Muscle of leg (tissue), 11 donors: Measurements from ENCODE around the gene VAT1L. TPM values are rescaled to one million over a fixed set of nuclear protein-coding genes. Genes with fewer than 3 reads are reported as not detected.
A peak's percentile ranks its signal among the peaks of the same experiment; 100 is the strongest.

Source experiments
- DNase-seq: peaks from one replicate; pipeline ENCODE4 v3.0.0; 2013
- H3K27ac ChIP-seq: one replicate; pipeline ENCODE4 v1.5.1; 2013; ENCODE audit warnings: mild to moderate bottlenecking, low read length, control low read depth
- H3K27me3 ChIP-seq: one replicate; pipeline ENCODE4 v1.6.1; 2013; ENCODE audit warnings: low read length; ENCODE audit not compliant: control insufficient read depth, insufficient read depth
- H3K36me3 ChIP-seq: one replicate; pipeline ENCODE4 v1.6.1; 2013; ENCODE audit warnings: low read length; ENCODE audit not compliant: control insufficient read depth, insufficient read depth
- H3K4me1 ChIP-seq: one replicate; pipeline ENCODE4 v1.6.1; 2013; ENCODE audit warnings: low read length; ENCODE audit not compliant: control insufficient read depth, insufficient read depth
- H3K4me3 ChIP-seq: one replicate; pipeline ENCODE4 v1.5.1; 2013; ENCODE audit warnings: low read length, control low read depth
- H3K9me3 ChIP-seq: replicated peaks from 2 replicates; pipeline ENCODE4 v1.6.1; 2013; ENCODE audit warnings: low read depth, low read length; ENCODE audit not compliant: control insufficient read depth
- WGBS: methylation state at CpG from one replicate; pipeline ENCODE4 v1.1.5; 2013; ENCODE audit warnings: missing lambda C conversion rate; ENCODE audit not compliant: insufficient coverage; 5-methylcytosine and 5-hydroxymethylcytosine counted together
- polyA plus RNA-seq, 8 donors: library from polyadenylated mRNA; unstranded; fragments of 120-200 nt; gene quantifications; one replicate each; pipeline versions ENCODE4 v1.2.1 to v1.2.3, GENCODE V29; 2013; ENCODE audit warnings: inconsistent platforms in 1 of 8, low replicate concordance in 1 of 8; ENCODE audit not compliant: insufficient read length in 8 of 8, insufficient read depth in 1 of 8
- total RNA-seq: library from RNA; stranded (reverse); fragments of 120-200 nt; gene quantifications from one replicate; pipeline ENCODE4 v1.2.4, GENCODE V29; 2013

The VAT1L gene
- total and polyA plus RNA-seq, 9 donors: 1.1 to 8.1 (median 2.7) TPM

DNA sequence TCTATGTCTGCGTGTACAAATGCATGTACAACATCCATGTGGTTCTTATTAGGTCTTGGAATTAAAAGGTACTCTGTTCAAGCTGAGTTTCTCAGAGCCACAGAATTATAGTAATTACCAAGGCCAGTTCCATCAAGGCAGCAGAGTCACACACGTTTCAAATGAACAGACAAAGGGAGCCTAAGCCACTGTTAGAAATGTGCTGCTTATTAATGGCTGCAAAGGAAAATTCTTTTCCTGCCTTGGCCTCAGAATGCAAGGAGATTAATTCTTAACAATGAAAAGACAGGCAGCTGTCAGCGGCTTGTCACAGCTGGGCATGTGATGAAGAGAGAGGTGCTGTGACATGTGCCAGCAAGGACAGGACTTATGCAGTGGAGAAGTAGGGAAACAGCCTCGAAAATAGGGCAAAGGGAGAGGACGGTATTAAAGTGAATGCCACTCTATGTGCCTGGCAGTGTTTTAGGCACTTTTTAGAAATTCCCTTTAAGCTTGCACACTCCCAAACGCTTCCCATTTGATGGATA lies 133.9 kb downstream of the VAT1L start:
- Histone ChIP-seq H3K27me3 (no peaks in the 10 kb centered on the region), H3K27ac (no peak overlapping the region), H3K36me3 (no peaks in the 10 kb centered on the region), H3K4me3 (no peak overlapping the region), H3K9me3 (no peaks in the 10 kb centered on the region), H3K4me1 (no peaks in the 10 kb centered on the region)
- 56% methylated on average over 4 of the region's 6 CpGs for WGBS
- no peak for DNase-seq

DNA sequence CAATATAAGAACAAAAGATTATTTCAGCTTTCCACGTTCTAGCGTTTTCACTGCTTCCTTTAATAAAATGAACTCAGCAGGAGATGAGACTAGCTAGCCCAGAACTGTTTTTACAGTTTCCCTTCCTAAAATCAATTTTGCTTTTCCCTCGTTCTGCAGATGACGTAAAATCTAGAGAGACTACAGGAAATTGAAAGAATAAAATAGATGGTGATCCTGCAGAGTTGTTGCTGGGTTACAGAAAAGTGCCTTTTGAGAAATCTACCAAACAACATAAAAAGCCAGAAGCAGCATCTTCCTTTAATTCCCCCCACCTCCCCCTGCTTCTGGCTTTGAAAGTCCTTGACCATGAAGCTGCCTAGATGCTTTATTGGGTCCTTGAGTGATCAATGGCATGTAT lies 137.2 kb downstream of the VAT1L start:
- no peak overlapping the region for H3K27ac ChIP-seq
- no peak for DNase-seq
- no peak overlapping the region for H3K4me3 ChIP-seq
- WGBS: 71% methylated on average over 2 of the region's 4 CpGs
- no peaks in the 10 kb centered on the region for H3K36me3 ChIP-seq
- no peaks in the 10 kb centered on the region for H3K27me3 ChIP-seq
- H3K4me1 ChIP-seq: no peaks in the 10 kb centered on the region
- no peaks in the 10 kb centered on the region for H3K9me3 ChIP-seq

DNA sequence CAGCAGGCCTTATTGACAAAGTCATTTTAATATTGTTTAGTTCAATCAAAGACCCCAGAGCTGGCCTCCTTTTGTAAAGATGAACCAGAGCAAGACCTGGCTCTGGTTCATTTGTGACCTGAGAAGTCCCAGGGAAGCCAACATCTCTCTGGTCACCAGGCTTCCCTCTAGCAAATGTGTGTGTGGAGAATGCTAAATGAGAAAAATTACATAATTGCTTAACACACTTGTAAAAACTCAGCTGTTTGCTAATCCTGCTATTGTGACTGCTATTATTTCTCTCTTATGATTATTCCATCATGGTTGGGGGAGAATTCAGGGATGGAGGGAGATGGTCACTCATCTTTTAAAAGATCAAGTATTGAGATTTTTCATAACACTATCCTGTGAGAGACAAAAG lies 139.7 kb downstream of the VAT1L start:
- Histone ChIP-seq H3K9me3 (no peaks in the 10 kb centered on the region), H3K27me3 (no peaks in the 10 kb centered on the region), H3K27ac (no peak overlapping the region), H3K4me1 (no peaks in the 10 kb centered on the region), H3K4me3 (no peak overlapping the region), H3K36me3 (no peaks in the 10 kb centered on the region)
- no peak for DNase-seq

DNA sequence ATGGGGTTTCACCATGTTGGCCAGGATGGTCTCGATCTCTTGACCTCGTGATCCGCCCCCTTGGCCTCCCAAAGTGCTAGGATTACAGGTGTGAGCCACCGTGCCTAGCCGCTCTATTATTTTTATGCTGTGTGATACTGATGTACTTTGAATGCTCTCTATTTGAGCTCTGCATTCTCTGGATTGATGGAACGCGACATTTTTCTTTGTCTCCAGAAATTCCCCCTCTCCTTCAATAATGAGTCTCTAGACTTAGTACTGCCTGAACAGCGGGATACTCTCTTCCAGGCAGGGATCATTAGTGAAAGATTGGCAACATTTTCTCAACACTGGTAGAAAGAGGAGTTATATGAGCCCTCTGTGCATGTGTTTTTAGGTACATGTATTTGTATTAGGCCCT lies 140.6 kb downstream of the VAT1L start:
- Histone ChIP-seq H3K4me3 (no peak overlapping the region), H3K9me3 (no peaks in the 10 kb centered on the region), H3K36me3 (no peaks in the 10 kb centered on the region), H3K27ac (no peak overlapping the region), H3K27me3 (no peaks in the 10 kb centered on the region), H3K4me1 (no peaks in the 10 kb centered on the region)
- DNase-seq: no peak
- WGBS: no CpG with 5 or more reads among the region's 8 CpGs

DNA sequence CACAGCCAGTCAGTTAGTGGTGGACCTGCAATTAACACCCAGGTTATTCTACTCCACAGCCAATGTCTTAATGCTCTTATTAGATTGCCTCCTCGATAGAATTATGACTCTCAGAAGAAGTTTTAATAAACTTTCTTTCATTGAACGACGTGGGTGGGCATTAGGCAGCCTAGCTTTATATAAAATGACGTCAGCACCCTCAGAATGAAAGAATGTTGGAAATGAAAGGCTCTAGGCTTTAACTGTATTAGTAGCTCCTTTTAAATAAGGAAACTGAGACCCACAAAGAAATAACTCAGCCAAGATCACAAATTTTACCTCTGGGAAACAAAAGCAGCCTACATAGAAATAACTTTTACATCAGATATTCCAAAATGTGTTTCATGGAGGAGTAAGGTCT lies 142.7 kb downstream of the VAT1L start:
- Histone ChIP-seq H3K4me1 (no peaks in the 10 kb centered on the region), H3K36me3 (no peaks in the 10 kb centered on the region), H3K27ac (no peak overlapping the region), H3K4me3 (no peak overlapping the region), H3K27me3 (no peaks in the 10 kb centered on the region), H3K9me3 (no peaks in the 10 kb centered on the region)
- WGBS: no CpG with 5 or more reads among the region's 4 CpGs
- peak; percentile 16 for DNase-seq

DNA sequence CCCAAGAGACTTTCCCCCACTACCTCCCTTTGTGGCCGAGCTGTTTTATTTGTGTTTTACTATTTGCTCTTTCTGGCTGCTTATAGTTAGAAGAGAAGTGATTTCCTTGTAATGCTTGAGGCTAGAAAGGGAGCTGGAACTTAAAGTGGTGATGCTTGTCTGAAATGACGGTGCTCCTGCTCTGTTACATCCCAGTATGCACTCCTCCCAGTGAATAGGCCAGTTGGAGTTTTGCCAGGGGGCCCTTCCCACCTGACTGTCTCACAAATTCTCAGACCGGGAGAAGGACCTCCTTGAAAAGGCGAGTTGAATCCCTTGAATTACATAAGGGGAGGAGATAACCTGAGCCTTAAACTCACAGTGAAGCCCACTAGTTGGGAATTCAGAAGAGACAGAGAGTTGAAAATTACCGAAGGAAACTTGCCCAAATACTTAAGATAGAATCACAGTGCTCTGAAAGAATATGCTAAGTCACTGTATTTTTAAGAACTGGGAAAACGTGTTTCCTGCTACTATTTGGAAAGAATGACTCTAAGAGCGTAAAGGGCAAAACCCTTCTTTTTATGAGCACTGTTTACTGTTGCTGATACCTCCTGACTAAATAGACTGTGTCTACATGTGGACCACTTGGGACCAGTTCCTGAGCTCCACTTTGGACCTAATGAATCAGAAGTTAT lies 149.2 kb downstream of the VAT1L start:
- Histone ChIP-seq H3K27ac (peak overlapping the region; percentile 15), H3K4me1 (peaks cover 3% of the 10 kb centered on the region), H3K9me3 (no peaks in the 10 kb centered on the region), H3K4me3 (no peak overlapping the region), H3K27me3 (no peaks in the 10 kb centered on the region), H3K36me3 (no peaks in the 10 kb centered on the region)
- peak; percentile 76 for DNase-seq
- WGBS: no CpG with 5 or more reads among the region's 7 CpGs

DNA sequence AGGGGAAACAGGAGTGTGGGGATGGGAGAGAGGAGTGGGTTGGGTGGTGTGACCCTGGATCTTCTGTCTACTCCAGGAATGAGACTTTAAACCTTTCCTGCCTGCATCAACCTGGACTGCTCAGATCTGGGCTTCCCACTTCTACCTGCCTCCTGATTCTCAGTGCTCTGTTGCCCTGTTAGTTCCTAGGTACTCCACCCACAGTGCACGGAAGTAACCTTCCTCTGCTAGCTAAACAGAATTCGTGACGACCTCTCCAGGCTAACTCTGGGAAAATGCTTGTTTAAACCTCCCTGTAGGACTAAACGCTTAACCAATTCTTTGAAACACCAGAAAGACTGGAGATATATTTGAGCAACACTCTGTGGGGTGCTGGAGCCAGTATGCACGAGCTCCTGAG lies 150.5 kb downstream of the VAT1L start:
- DNase-seq: peak; percentile 50
- no peak overlapping the region for H3K4me3 ChIP-seq
- no peaks in the 10 kb centered on the region for H3K9me3 ChIP-seq
- no peaks in the 10 kb centered on the region for H3K27me3 ChIP-seq
- H3K4me1 ChIP-seq: peaks cover 3% of the 10 kb centered on the region
- 53% methylated on average over 3 of the region's 5 CpGs for WGBS
- H3K36me3 ChIP-seq: no peaks in the 10 kb centered on the region
- peak overlapping the region; percentile 43 for H3K27ac ChIP-seq

DNA sequence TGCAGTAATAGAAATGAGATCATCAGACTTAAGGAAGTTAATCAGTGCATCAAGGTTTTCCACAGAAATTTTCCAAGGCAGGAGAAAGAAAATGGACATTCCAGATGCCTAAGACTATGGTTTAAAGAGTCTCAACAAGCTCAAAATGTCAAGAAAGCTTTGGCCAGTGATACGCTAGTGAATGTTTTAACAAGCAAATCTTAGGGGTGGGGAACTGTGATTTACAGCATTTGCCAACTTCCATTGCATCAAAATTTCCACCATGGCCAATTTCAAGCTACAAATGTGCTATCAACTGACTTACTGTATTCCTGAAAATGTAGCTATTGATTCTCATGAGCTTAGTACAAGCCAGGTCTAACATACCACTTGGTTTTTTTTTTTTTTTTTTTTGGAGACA lies 151.6 kb downstream of the VAT1L start:
- Histone ChIP-seq H3K27me3 (no peaks in the 10 kb centered on the region), H3K9me3 (no peaks in the 10 kb centered on the region), H3K4me3 (no peak overlapping the region), H3K4me1 (peaks cover 3% of the 10 kb centered on the region), H3K36me3 (no peaks in the 10 kb centered on the region), H3K27ac (peak overlapping the region; percentile 35)
- WGBS: no CpG with 5 or more reads among the region's 1 CpG
- DNase-seq: peak; percentile 94

DNA sequence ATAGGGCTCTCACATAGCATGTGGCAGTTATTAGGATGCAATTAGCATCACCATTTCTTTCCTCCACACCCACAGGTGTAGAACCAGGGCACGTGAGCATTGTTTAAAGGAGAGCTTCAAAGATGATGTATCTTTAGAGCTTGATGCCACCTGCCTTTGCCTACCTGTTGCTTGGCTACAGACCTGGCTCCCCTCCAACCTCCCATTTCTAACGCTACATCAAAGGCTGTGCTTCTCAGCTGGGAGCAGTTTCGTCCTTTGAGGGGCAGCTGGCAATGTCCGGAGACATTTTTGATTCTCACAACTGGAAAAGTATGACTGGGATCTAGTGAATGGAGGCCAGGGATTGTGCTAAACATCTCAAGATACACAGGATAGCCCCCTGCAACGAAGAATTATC lies 155.4 kb downstream of the VAT1L start:
- no CpG with 5 or more reads among the region's 5 CpGs for WGBS
- no peaks in the 10 kb centered on the region for H3K9me3 ChIP-seq
- H3K4me1 ChIP-seq: no peaks in the 10 kb centered on the region
- H3K36me3 ChIP-seq: no peaks in the 10 kb centered on the region
- no peak overlapping the region for H3K4me3 ChIP-seq
- no peak for DNase-seq
- H3K27ac ChIP-seq: no peak overlapping the region
- peaks cover under 1% of the 10 kb centered on the region for H3K27me3 ChIP-seq

DNA sequence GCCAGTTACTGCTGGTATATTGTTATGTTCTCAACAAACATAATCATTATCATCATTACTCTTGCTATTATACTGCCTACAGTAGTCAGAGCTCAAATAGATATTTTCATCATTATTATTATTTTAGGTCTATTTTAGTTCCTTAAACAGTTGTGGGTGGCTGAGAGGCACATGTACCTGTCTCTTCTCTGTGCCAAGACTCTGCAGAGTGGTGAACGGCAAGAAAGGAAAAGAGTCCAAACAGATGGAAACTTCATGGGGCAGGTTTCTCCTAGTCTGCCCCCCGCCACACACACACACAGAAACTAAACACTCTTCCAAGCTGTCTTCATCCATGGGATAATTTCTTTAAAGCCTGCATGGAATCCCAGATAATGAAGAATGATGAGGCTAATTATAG lies 156.3 kb downstream of the VAT1L start:
- DNase-seq: no peak
- Histone ChIP-seq H3K36me3 (no peaks in the 10 kb centered on the region), H3K4me1 (no peaks in the 10 kb centered on the region), H3K4me3 (no peak overlapping the region), H3K9me3 (no peaks in the 10 kb centered on the region), H3K27ac (no peak overlapping the region), H3K27me3 (peaks cover 3% of the 10 kb centered on the region)
- no CpG with 5 or more reads among the region's 2 CpGs for WGBS

DNA sequence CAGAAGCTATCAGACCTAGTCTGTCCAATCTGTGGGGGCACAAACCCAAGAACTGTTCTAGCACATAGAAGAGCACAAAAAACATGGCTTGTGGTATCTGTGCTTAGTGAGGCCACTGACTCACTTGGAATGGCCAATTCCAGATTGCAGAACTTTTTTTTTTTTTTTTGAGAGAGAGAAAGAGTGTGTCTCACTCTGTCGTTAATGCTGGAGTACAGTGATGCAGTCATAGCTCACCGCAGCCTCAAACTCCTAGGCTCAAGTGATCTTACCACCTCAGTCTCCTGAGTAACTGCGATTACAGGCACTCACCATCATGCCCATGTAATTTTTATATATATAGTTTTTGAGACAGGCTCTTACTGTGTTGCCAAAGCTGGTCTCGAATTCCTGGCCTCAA lies 156.8 kb downstream of the VAT1L start:
- H3K4me1 ChIP-seq: no peaks in the 10 kb centered on the region
- H3K9me3 ChIP-seq: no peaks in the 10 kb centered on the region
- DNase-seq: no peak
- no peaks in the 10 kb centered on the region for H3K36me3 ChIP-seq
- no peak overlapping the region for H3K4me3 ChIP-seq
- WGBS: no CpG with 5 or more reads among the region's 4 CpGs
- no peak overlapping the region for H3K27ac ChIP-seq
- H3K27me3 ChIP-seq: peaks cover 3% of the 10 kb centered on the region
